DOHH2 (cell line): ENCODE results near the gene RGS9BP.
"Not testable (repeated sequence)": the region's sequence is repeated elsewhere in the genome, so short reads cannot be mapped to it uniquely, and the experiment has no call there.

Experiments
- CTCF ChIP-seq: fragments of 200-600 bp; sonication (generic); IDR thresholded peaks from one replicate; pipeline ENCODE4 v1.5.1; 2014; ENCODE audit warnings: antibody characterized with exemption, mild to moderate bottlenecking, low read depth, low read length; ENCODE audit not compliant: poor library complexity, severe bottlenecking
- EZH2phosphoT487 ChIP-seq: fragments of 200-600 bp; sonication (generic); IDR thresholded peaks from 2 replicates; pipeline ENCODE4 v1.6.1; 2017; ENCODE audit warnings: borderline replicate concordance, mild to moderate bottlenecking, antibody characterized with exemption, low read length, moderate library complexity, mixed read lengths

GRCh38 chr19:32652331-32652730 lies 23.3 kb upstream of the RGS9BP start:
- not testable (repeated sequence) for TF ChIP-seq CTCF, EZH2phosphoT487
